Putamen (tissue), 1 donor: ENCODE data around the gene TRPM3.
A peak's percentile ranks its signal among the peaks of the same experiment; 100 is the strongest.

Source experiments
- DNase-seq: peaks from one replicate; pipeline ENCODE4 v3.0.0-alpha.2; 2016; ENCODE audit warnings: low spot score

Gene TRPM3

DNA sequence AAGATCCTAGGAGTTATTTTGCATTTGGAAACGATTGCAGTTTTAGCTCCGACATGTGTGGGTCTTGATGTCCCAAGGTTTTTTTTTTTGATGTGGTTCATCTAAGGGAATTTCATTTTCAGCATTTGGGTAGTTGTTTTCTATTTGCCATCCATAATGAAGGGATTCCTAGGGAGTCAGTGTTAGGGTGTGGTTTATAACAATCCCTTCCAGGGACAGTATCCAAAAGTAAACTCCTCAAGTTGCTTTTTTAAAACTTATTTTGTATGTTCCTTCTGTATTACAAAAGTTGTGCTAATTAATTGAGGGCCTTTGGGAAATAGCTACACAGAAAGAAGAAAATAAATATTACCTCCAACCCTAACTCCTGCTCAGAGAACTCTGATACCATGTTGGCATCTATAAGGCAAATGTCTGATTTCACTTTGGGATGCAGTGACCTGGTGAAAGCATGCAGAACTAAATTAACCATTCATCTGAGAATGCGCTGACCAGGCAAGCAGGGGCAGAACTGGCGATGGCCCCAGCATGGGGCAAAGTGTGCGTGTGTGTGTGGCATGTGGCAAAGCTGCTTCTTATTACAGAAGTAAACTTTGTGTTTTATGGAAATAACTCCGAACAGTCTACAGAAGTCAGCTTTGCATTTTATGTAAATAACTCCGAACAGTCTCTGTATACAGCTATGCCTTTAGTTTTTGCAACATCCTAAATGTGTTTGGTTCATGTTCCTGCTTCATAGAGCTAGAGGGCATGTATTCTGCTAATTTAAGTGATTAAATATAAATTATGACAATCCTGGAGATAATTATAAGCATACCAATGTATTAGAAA, 237.2 kb downstream of the TRPM3 start:
- DNase-seq, result no peak

DNA sequence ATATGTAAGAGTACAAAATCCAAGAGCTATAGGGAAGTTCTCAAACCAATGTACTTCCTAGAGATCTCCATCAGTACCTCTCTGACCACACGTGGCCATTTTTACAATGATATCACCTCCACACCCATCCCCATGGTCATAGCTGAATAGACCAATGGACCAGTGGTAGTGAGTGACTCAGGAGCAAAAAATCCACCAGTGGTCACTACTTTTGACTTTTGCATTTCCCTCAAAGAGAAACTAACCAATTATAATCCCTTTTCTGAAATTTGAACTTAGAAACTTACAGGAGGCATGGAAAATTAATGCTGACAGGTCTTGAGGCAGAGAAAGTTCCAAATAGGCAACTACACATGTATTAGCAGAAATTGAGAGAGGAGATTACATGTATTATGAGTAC, 238.4 kb downstream of the TRPM3 start:
- no peak for DNase-seq

DNA sequence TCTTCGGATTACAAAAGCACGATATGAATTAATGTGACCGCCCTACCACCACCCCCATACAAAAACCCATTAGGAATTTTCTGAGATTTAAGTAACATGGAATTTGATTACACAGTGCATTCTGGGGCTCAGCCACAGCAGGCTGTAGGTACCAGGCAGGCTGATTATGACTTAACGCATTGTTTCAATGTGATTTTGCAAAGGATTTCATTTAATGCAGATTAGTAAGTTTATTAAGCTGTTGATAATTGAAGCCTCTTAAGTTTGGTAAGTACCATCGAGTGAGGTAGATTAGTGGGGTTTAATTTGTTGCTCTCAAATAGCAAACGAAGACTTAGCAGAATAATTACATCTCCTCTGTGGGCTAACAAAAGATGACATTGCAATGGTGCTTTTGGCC, 240.1 kb downstream of the TRPM3 start:
- no peak for DNase-seq

DNA sequence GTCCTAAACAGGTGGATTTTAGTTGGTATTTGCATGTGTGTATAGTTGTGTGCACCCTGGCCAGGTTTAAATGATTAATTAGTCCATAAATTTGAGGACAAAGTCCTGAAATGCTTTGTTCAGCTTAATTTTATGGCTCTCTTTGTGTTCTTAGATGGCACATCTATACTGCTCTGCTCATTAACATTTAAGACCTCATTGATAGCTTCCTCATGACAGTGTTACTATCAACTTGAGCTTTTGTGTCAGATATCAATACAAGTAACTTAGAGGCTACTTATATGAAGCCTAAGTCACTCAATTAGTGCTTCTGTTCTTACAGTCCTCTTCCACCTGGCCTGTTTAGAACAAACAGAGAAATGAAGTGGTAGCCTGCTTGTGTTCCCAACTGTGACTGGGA, 240.9 kb downstream of the TRPM3 start:
- DNase-seq, result no peak

DNA sequence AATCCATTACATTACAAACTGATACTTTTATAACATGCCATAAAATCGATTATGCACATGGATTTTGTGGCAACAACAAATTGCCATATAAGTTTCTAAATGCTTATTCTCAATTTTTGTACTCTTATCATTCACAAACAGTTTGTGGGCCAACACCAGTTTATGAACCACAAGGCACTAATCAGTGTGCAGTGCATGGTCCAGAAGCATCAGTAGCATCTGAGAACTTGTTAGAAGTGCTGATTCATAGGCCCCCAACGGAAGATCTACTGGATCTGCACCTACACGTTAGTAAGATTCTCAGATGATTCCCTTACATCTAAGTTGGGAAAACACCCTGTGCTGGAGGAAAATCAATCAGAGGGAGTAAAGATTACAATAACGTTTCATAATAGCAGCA, 242.8 kb downstream of the TRPM3 start:
- DNase-seq, result no peak

DNA sequence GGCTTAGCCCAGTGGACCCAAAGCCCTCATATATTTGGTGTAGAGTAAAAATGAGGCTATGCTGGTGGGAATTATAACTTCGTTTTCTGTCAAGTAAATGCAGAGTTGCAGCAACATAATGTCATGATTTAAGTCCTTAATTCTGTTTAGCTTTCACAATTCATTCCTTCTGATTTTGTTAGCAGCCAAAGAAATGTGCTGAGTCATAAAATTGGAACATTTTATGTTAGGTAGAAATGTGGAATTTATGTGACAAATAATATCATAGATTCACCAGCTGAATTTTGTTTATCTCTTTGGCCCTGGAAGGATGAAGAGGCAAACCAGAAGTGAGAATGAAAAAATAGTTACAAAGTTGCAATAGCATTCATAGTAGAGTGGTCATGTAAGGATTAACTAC, 247.0 kb downstream of the TRPM3 start:
- DNase-seq, result no peak

DNA sequence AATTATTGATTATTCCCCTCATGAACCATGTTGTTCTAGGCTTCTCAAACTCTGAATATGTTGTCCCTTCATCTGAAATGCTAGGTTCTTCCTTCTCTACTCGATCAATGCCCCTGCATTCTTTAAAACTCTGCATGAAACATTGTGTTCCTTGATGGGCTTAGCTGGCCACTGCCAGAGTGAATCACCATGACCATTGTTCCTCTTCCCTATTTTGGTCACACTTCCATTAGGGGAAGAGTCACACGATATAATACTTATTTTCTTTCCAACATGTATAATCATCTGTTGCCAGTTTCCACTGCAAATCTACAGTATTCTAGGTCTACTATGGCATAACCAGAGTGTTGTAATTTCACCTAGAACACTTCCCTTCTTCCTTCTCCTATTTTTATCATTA, 247.9 kb downstream of the TRPM3 start:
- no peak for DNase-seq

DNA sequence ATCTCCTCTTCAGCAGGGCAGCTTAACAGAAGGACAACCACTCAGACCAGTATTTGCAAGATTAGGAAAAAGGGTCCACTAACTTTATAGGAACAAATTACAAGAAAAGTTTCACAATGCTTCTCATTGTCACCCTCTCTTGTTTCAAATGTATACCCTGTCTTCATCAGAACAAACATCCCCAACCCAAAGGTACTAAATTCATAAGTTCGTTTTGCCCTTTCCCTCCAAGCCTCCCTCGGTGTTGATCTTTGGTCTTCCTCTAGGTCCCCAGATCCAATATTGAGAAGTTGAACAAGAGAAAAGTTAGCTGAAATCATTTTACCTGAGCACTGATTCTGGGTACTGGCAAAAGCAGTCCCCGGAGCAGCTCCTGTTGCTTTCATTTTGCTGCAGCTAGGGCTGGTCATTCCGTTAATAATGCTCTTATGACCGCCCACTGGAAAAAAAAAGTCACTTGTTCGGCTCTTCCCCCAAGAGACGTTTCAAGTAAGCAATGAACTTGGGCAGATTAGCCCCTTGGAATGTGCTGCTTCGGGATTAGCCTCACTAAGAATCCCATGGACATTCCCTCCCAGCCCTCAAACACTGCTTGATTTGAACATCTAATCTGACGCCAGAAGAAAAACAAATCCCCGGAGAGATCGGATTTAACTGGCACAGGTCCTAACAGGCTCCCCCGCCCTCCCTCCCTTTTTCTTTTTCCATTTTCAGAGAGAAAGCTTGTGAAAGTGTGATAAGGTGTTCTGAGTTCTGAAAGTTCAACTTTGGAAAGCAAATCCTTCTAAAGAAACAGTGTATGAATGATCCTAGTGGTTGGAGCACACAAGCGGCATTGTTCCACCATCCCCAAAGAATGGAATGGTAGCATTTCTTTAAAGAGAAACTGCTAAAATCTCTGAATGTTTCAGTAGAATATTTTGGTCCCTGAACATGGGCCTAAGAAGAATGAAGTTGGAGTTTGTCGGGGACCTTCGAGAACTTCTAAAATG, 252.5 kb downstream of the TRPM3 start:
- no peak for DNase-seq

DNA sequence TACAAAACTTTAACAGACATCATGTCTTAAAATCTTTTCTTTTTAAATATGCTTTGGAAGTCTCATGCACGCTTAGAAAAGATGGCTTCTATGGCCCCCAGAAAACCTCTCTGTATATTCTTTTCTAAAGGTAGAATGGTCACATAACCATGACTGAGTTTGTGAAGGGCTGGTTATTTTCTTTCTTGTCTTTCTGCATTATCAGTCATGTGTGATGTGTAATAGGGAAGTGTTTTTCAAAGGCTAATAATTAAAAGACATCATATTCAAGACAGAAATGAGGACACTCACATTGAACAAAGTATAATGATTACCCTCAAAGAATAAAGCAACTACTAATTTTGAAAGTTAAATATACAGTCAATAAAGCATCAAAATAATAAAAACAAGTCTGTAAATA, 253.4 kb downstream of the TRPM3 start:
- no peak for DNase-seq

DNA sequence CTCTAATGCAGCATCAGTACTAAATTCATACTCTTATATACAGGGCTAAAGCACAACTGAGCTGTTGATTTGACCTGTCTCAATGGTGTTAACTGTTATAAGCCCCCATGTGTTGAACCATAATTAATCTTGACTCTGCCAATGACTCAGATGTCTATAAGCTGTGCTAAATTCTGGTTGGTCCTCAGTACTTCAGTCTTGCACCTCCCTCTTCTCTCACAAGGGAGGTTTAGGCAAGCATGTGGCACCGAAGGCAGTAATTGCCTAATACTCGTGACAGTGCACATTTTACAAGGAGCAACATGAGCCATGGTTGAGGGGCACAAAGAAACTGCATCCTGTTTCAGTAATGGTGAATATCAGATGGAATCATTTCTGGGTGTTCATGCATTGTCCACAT, 255.9 kb downstream of the TRPM3 start:
- no peak for DNase-seq

DNA sequence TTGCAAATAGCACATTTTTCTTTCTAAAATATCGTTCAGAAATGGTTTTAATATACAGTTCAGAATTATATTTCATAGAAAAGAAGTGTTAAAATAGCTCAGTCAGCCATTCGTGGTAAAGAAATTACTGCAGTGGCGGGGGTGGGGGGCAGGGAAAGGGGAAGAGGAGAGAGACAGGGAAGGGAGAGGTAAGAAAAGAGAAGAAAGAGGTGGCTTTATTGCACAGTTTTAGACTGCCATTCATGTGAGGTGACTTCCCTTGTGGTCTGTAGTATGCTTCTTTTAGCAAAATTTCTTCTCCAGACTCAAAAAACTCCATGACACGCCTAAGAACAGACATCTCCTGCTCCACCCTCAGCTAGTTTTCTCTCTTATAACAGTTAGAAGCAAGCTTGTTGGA, 259.6 kb downstream of the TRPM3 start:
- no peak for DNase-seq

DNA sequence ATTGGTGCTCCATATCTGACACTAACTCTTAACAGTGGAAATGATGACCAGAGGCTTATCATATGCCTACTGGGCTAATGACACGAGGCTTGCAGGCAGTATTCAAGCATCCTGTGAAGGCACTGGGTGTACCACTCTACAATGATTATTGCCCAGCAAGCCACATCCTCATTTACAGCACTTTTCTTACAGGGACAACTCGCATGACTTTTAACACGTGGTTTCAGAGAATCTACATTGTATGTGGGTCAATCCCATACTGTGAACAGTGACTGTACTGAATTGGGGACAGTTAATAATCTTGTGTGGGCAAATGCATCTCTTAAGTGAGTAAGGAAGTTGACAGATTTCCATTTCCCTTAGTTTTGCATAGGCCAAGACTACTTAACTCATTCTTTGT, 260.0 kb downstream of the TRPM3 start:
- no peak for DNase-seq

DNA sequence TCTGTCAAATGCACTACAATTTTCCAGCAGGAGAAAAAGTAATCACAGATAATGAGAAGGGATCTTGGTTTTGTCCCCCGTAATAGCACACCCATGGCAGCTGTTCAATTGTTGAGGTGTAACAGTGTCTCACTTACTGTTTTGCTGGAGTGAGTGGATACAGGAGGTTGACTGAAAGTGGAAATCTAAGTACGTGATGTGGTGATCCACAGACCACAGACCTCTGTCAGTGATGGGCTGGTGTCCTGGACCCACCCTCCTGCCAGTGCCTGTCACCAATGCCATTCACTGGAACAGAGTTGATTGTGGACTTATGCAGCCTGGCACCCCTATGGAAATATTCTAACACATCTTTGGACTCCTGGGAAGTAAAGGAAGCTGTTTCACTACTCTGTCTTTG, 261.7 kb downstream of the TRPM3 start:
- DNase-seq, result no peak

DNA sequence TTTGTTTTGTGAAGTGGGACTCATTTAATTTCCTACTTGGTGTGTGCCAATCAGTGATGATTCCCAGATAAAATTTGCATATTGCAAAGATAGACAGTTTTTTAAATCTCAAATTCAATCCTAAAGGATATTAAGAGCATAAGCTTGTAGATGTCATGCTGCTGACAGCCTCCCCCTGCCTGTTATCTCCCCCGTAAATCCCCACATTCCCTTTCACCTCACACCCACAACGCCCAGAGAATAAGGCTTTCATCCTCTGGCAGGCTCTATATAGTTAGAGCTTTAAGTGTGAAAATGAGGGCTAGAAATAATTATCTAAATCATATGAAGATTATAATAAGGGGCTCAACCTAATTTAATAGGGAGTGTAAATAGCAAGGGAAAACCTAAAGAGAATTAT, 265.0 kb downstream of the TRPM3 start:
- DNase-seq, result peak; percentile 52

DNA sequence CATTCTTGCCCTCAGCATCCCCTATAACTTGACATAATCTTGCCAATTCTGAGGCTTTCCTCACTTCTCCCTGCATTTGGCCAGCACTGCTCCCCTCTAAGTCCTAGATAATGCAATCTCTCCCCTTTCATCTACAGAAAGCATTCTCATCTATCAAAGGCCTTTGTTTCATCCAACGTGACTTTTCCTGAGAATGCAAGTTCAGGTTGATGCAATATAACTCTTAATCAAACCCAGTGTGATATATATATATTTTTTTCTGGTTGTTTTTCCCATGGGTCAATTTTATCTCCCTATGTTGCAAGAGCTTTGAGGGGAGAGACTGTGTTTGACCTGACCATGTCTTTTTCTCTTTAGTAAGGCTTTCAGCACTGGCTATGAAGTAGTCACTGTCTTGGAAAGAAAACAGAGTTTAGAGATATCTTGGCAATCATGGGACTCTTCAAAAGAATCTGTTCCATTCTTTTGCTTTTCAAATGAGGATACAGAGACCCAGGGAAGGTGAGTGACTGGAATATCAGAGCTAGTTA, 268.6 kb downstream of the TRPM3 start:
- no peak for DNase-seq

DNA sequence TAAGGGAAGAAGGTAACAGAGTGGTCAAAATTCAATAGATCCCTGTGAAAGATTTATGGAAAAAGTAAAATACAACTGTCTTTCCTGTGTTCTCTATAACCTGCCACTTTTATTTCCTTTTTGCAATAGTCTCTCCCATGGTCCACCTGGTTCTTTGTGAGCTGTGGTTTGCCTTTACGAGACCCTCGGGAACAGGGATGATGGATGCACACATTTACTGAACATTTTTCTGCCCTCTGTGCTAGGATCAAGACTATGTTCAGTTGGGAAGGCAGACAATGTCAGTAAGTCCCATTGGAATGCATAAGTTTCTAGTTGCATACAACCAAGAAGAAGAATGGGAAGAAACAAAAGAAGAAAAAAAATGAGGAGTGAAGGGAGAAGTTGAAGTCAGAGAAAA, 281.2 kb downstream of the TRPM3 start:
- DNase-seq, result no peak

DNA sequence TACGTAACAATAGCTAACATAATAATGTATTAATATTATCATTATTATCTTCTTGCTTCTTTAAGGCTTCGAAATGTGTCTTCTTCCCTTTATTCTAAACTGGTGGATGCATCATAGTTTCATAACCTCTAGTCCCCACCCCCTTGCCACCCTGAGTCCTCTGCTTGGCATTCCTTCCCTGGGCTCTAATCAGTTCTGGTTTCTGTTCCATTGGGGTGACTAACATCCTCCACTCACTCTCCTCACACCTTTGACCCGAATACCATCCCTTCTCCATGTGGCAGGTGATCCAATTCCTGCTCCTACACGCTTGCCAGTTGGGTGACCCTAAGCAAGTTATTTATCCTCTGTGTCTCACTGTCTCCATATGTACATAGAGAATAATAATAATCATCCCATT, 286.1 kb downstream of the TRPM3 start:
- no peak for DNase-seq

DNA sequence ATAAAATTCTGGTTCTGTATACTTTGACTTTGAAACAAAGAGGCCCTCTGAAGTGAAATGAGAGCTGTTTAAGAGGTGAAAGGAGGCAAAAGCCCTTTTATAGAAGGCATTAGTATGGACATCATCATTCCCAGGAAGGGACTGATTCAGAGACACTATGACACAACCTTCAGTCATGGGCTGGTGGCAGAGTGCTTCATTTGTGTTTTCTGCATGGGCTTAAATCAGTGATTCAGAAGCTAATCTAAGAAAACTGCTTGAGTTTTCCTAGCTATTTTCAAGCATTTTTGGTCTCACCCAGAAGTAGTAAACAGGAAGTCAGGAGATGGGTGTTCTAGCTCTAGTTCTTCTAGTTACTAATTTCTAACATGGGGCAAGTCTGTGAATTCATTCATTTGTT, 288.9 kb downstream of the TRPM3 start:
- DNase-seq, result no peak

DNA sequence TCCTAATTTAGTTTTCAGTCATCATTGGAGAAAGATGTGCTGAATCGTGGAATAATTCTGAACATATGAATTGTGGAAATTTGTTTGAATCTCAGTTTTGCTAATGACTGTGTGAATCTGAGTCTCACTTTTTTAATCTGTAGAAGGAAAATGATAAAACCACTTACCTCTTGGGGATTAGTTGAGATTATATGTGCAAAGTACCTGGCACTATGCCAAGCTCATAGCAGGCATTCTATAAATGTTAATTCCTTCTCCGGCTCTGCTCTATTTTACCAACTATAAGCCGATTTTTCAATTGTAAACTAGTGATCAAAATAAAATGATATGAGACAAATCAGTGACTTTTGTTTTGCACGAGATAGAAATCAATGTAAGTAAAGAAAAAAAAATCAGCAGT, 290.8 kb downstream of the TRPM3 start:
- DNase-seq, result no peak

DNA sequence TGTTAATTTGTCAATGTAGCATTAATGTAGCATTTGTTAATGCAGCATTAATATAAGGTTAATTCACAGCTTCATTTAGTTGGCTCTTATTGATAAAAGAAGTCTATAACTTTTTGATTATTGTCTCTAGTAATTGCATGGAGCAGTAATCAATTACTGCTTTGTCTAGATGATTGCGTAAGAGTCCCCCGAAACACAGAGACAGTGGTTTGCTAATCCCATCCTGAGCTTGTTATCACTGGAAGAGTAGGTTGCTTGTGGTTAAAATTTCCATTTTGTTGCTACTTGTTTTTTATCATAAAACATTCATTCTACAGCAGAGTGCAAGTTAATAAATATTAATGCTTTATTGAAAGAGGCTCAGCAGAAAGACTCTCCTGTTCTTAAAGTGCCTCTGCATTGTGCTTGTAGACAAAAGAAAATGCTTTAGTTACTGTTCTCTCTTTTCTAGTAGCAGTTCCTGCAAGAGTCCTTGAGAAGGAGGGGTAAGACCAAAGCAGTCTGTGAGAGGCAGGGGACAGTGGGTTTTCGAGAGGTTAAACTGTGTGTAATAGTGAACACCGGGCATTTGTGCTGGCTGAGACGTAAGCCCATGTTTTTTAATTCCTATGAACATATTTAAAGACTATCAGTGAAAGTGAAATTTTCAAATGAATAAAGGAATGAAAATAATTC, 291.7 kb downstream of the TRPM3 start:
- DNase-seq, result no peak

DNA sequence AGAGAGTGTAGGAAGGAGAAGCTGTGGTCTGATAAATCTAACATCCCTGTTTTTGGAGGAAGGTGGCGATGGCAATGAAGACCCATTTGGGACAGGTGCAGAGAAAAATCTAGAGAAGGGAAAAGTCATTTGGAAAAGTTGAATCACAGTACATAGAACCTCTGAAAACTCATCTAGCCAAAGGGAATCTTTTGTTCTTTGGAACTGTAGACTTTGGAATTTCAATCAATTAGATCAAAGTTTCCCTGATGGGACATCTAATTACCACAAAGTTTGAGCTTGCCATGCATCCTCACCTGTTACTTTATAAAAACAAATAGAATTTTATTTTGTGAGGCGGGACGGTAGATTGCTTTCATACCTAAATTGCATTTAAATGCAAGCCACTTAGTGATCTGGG, 294.9 kb downstream of the TRPM3 start:
- DNase-seq, result no peak

DNA sequence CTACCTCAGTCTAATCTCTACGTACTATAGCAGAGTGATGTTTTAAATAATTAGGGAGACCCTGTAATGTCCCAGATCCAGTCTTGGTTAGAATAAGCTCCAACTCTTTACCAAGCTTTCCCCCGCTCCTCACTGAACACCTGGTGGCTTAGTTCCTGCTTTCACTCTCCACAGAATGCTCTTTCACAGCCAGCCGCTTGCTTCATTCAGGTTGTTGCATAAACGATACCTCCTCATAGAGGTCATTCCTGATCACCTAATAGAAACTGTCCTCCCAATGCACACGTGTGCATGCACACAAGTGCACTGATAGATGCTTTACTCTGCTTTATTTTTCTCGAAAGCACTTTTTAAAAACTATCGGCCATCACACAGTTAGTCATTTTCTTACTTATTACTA, 298.1 kb downstream of the TRPM3 start:
- DNase-seq, result no peak
